OCI-LY7 (cell line): ENCODE results near the gene GPR42. TPM values are rescaled to one million over a fixed set of nuclear protein-coding genes. Genes with fewer than 3 reads are reported as not detected.

Experiments used
- BruUV-seq: library from RNA; stranded (reverse); fragments of 400-500 nt; replicated peaks from 2 replicates; lab custom pipeline; 2021; lab: Mats Ljungman, UMichigan
- CTCF ChIA-PET: fragments of 300-600 bp; sonication (Branson Sonifier 250); formaldehyde crosslinking; loops from one replicate; lab custom pipeline; 2022; ENCODE audit warnings: antibody characterized with exemption; ENCODE audit not compliant: unreplicated experiment; lab: Charles Lee
- POLR2A ChIA-PET: fragments of 300-600 bp; sonication (Branson Sonifier 250); formaldehyde crosslinking; loops from one replicate; lab custom pipeline; 2022; ENCODE audit warnings: antibody characterized with exemption; lab: Charles Lee
- DNase-seq: peaks from one replicate; pipeline ENCODE4 v3.0.0-alpha.2; 2015; ENCODE audit warnings: low spot score
- H2AFZ ChIP-seq: fragments of 200-600 bp; sonication (generic), shearing (Covaris generic); 2 replicates; pipeline ENCODE4 v1.6.1; 2014; ENCODE audit warnings: mild to moderate bottlenecking, antibody characterized with exemption, low read length, moderate library complexity
- H3K27ac ChIP-seq: fragments of 200-600 bp; sonication (generic); 2 replicates; pipeline ENCODE4 v1.5.1; 2014; ENCODE audit warnings: mixed run types, low read depth, mild to moderate bottlenecking, moderate library complexity, low read length, inconsistent platforms; ENCODE audit not compliant: poor library complexity, severe bottlenecking
- H3K36me3 ChIP-seq: fragments of 200-600 bp; sonication (generic); 2 replicates; pipeline ENCODE4 v1.6.1; 2014; ENCODE audit warnings: mild to moderate bottlenecking, antibody characterized with exemption, low read length, moderate library complexity, mixed read lengths; ENCODE audit not compliant: insufficient read depth
- H3K4me1 ChIP-seq: fragments of 200-600 bp; sonication (generic); 2 replicates; pipeline ENCODE4 v1.5.1; 2014; ENCODE audit warnings: mild to moderate bottlenecking, low read length; ENCODE audit not compliant: insufficient read depth, poor library complexity, severe bottlenecking
- H3K4me2 ChIP-seq: fragments of 200-600 bp; sonication (generic); 2 replicates; pipeline ENCODE4 v1.6.1; 2014; ENCODE audit warnings: mild to moderate bottlenecking, low read length
- H3K4me3 ChIP-seq: fragments of 200-600 bp; sonication (generic); 2 replicates; pipeline ENCODE4 v1.5.1; 2014; ENCODE audit warnings: mild to moderate bottlenecking, low read depth, low read length; ENCODE audit not compliant: poor library complexity, severe bottlenecking
- H3K79me2 ChIP-seq: fragments of 200-600 bp; sonication (generic); 2 replicates; pipeline ENCODE4 v1.6.1; 2016; ENCODE audit warnings: low read depth, mild to moderate bottlenecking, low read length, moderate library complexity, mixed read lengths; ENCODE audit not compliant: insufficient read depth
- H3K9me2 ChIP-seq: fragments of 200-600 bp; sonication (generic); 2 replicates; pipeline ENCODE4 v1.6.1; 2016; ENCODE audit warnings: mild to moderate bottlenecking, low read length, mixed read lengths; ENCODE audit not compliant: insufficient read depth
- H3K9me3 ChIP-seq: fragments of 200-600 bp; sonication (generic); 2 replicates; pipeline ENCODE4 v1.6.1; 2014; ENCODE audit warnings: mild to moderate bottlenecking, mixed run types, low read length, mixed read lengths
- H4K20me1 ChIP-seq: fragments of 200-600 bp; sonication (generic); 2 replicates; pipeline ENCODE4 v1.6.1; 2014; ENCODE audit warnings: mild to moderate bottlenecking, antibody characterized with exemption, low read length, moderate library complexity, mixed read lengths; ENCODE audit not compliant: insufficient read depth
- CTCF ChIP-seq: fragments of 200-600 bp; sonication (generic); conservative IDR thresholded peaks from 2 replicates; pipeline ENCODE4 v1.5.1; 2014; ENCODE audit warnings: mild to moderate bottlenecking, antibody characterized with exemption, low read length, moderate library complexity, mixed read lengths
- EZH2phosphoT487 ChIP-seq: fragments of 200-600 bp; sonication (generic); IDR thresholded peaks from 2 replicates; pipeline ENCODE4 v1.6.1; 2018; ENCODE audit warnings: low read depth, borderline replicate concordance, mild to moderate bottlenecking, mixed run types, antibody characterized with exemption, low read length, moderate library complexity, mixed read lengths
- intact Hi-C: fragments of 100-400 bp; cut with micrococcal nuclease; formaldehyde crosslinking; loops from one replicate; pipeline ENCODE4 v1.10.0; 2022; ENCODE audit not compliant: unreplicated experiment
- total RNA-seq, 2 experiments: library from RNA; depleted of rRNA in 1 of 2; stranded (reverse); fragments of >200 nt in 1 of 2; shearing (Covaris generic) in 1 of 2; gene quantifications; 2 replicates each; pipeline ENCODE4 v1.2.3, GENCODE V29; 2014 to 2022

GPR42 gene
- total RNA-seq, 2 experiments from 2014 or later, result 0.06 TPM; not detected in 1

- Histone ChIP-seq H3K4me1 (peaks cover 38% of the 10 kb centered on the region), H4K20me1 (peaks cover 6% of the 10 kb centered on the region), H3K27ac (no peak overlapping the region), H3K4me3 (no peak overlapping the region), H3K79me2 (peaks cover 12% of the 10 kb centered on the region; the same call in 1 of the 2 replicates), H3K9me2 (no peaks in the 10 kb centered on the region), H3K36me3 (peaks cover 99% of the 10 kb centered on the region), H3K4me2 (no peak overlapping the region), H2AFZ (no peak overlapping the region), H3K9me3 (no peaks in the 10 kb centered on the region)
- intact Hi-C loops, result no loop called here
- TF ChIP-seq EZH2phosphoT487 (no peak), CTCF (no peak)
- no peak for DNase-seq
- POLR2A ChIA-PET, result interaction anchor here (0.6 kb wide), 2 partner anchors 9 to 75 kb away, joined by 3 read pairs; no protein-coding TSS in a partner anchor
- no TSS peak for BruUV-seq
- CTCF ChIA-PET, result no interaction called here
Observed at GRCh38 chr19:35341006-35341405, 29.9 kb upstream of the GPR42 start.

- TF ChIP-seq CTCF, result no peak
- no peak for TF ChIP-seq EZH2phosphoT487
- H4K20me1 ChIP-seq, result no peaks in the 10 kb centered on the region; the same call in 1 of the 2 replicates
- no TSS peak for BruUV-seq
- no peaks in the 10 kb centered on the region for H3K9me3 ChIP-seq
- no peak overlapping the region for H3K4me2 ChIP-seq
- no peaks in the 10 kb centered on the region for H3K9me2 ChIP-seq
- POLR2A ChIA-PET, result interaction anchor here (0.6 to 1.0 kb wide), 2 partner anchors 10 to 11 kb away, joined by 3 to 4 read pairs; no protein-coding TSS in a partner anchor
- intact Hi-C loops, result no loop called here
- H3K79me2 ChIP-seq, result peaks cover 5% of the 10 kb centered on the region; the same call in 1 of the 2 replicates
- H3K4me3 ChIP-seq, result no peak overlapping the region
- H3K4me1 ChIP-seq, result peaks cover 39% of the 10 kb centered on the region
- DNase-seq, result no peak
- no peak overlapping the region for H3K27ac ChIP-seq
- H3K36me3 ChIP-seq, result peaks cover 99% of the 10 kb centered on the region
- CTCF ChIA-PET, result no interaction called here
- H2AFZ ChIP-seq, result no peak overlapping the region
Observed at GRCh38 chr19:35341565-35342225, 29.2 kb upstream of the GPR42 start.

- no peak overlapping the region for H3K4me3 ChIP-seq
- no peak overlapping the region for H2AFZ ChIP-seq
- H3K27ac ChIP-seq, result no peak overlapping the region
- POLR2A ChIA-PET, result interaction anchor here (1.0 kb wide), 1 partner anchor 12 kb away, joined by 4 read pairs; no protein-coding TSS in a partner anchor
- BruUV-seq, result no TSS peak
- H3K4me1 ChIP-seq, result peaks cover 46% of the 10 kb centered on the region
- no peak for TF ChIP-seq EZH2phosphoT487
- no peak for TF ChIP-seq CTCF
- CTCF ChIA-PET, result no interaction called here
- no peaks in the 10 kb centered on the region for H3K79me2 ChIP-seq
- no peaks in the 10 kb centered on the region for H3K9me2 ChIP-seq
- no peaks in the 10 kb centered on the region; the same call in 1 of the 2 replicates for H4K20me1 ChIP-seq
- H3K9me3 ChIP-seq, result no peaks in the 10 kb centered on the region
- H3K36me3 ChIP-seq, result peaks cover 99% of the 10 kb centered on the region
- H3K4me2 ChIP-seq, result no peak overlapping the region
- intact Hi-C loops, result no loop called here
- DNase-seq, result no peak
Observed at GRCh38 chr19:35342430-35342829, 28.4 kb upstream of the GPR42 start.
